HCT116 (cell line): ENCODE data around the gene PIKFYVE. TPM values are rescaled to one million over a fixed set of nuclear protein-coding genes. Genes with fewer than 3 reads are reported as not detected.

Experiments used
- ATAC-seq: fragments of 200-7000 bp; cut with Tn5 transposase; 2 replicates; pipeline ENCODE4 v1.9.1; 2020; ENCODE audit warnings: mild to moderate bottlenecking, moderate library complexity
- BruUV-seq: library from RNA; stranded (reverse); fragments of 400-500 nt; replicated peaks from 2 replicates; lab custom pipeline; 2021; lab: Mats Ljungman, UMichigan
- CTCF ChIA-PET: fragments of 300-600 bp; sonication (Branson Sonifier 250); formaldehyde crosslinking; loops from one replicate; lab custom pipeline; 2021; ENCODE audit warnings: antibody characterized with exemption; lab: Charles Lee
- POLR2A ChIA-PET: fragments of 300-600, 350-600 bp; sonication (Branson Sonifier 250); formaldehyde crosslinking; loops from one replicate; lab custom pipeline; 2021; ENCODE audit warnings: antibody characterized with exemption; lab: Charles Lee
- RAD21 ChIA-PET, 2 experiments: fragments of 300-600 bp; sonication (Branson Sonifier 250); formaldehyde crosslinking; loops; one replicate each; lab custom pipeline; 2023; ENCODE audit warnings: low total read pairs in 2 of 2; ENCODE audit not compliant: uncharacterized antibody in 2 of 2, unreplicated experiment in 2 of 2, low non-redundant PET in 1 of 2; lab: Charles Lee
- DNase-seq: peaks from one replicate; pipeline ENCODE4 v3.0.0-alpha.2; 2010; ENCODE audit warnings: low read depth, low spot score
- H2AFZ ChIP-seq: fragments of 200-600 bp; shearing (Covaris generic), sonication (generic); 2 replicates; pipeline ENCODE4 v1.6.1; 2017; ENCODE audit warnings: low read depth, mixed run types, mixed read lengths, antibody characterized with exemption, low read length; ENCODE audit not compliant: poor library complexity, severe bottlenecking
- H3K27ac ChIP-seq: 2 replicates; pipeline ENCODE4 v1.5.1; 2012; ENCODE audit warnings: low read depth, low read length
- H3K27me3 ChIP-seq: fragments of 200-600 bp; sonication (generic); 2 replicates; pipeline ENCODE4 v1.6.1; 2016; ENCODE audit warnings: mixed run types, low read length, mixed read lengths; ENCODE audit not compliant: insufficient read depth
- H3K36me3 ChIP-seq, 2 experiments: fragments of 200-500 bp in 1 of 2; fragments of 200-600 bp in 1 of 2; sonication (Bioruptor generic) in 1 of 2; sonication (generic) in 1 of 2; 2 replicates each; pipeline versions ENCODE4 v1.5.1 to v1.6.1; 2014 to 2016; ENCODE audit warnings: low read length in 2 of 2, inconsistent platforms in 1 of 2, mixed read lengths in 1 of 2, mixed run types in 1 of 2; ENCODE audit not compliant: insufficient read depth in 2 of 2, control insufficient read depth in 1 of 2
- H3K4me1 ChIP-seq, 2 experiments: fragments of 200-600 bp in 1 of 2; sonication (generic) in 1 of 2; 2 replicates each; pipeline versions ENCODE4 v1.5.1 to v1.6.1; 2012 to 2017; ENCODE audit warnings: low read length in 2 of 2, inconsistent platforms in 1 of 2, mild to moderate bottlenecking in 1 of 2, mixed read lengths in 1 of 2, mixed run types in 1 of 2, moderate library complexity in 1 of 2; ENCODE audit not compliant: insufficient read depth in 2 of 2, control insufficient read depth in 1 of 2
- H3K4me2 ChIP-seq: fragments of 200-600 bp; sonication (generic); 2 replicates; pipeline ENCODE4 v1.6.1; 2017; ENCODE audit warnings: mixed run types, low read length, mixed read lengths
- H3K4me3 ChIP-seq, 2 experiments: fragments of 200-600 bp in 1 of 2; sonication (generic) in 1 of 2; replicated peaks in 1 of 2; 2 replicates each; pipeline ENCODE4 v1.5.1; 2011 to 2016; ENCODE audit warnings: low read length in 2 of 2, control low read depth in 1 of 2, low read depth in 1 of 2, mild to moderate bottlenecking in 1 of 2, mixed read lengths in 1 of 2, mixed run types in 1 of 2
- H3K79me2 ChIP-seq: fragments of 200-600 bp; sonication (generic); 2 replicates; pipeline ENCODE4 v1.6.1; 2017; ENCODE audit warnings: mild to moderate bottlenecking, mixed run types, low read length, moderate library complexity, mixed read lengths; ENCODE audit not compliant: insufficient read depth
- H3K9ac ChIP-seq: fragments of 200-600 bp; sonication (generic); 2 replicates; pipeline ENCODE4 v1.6.1; 2016; ENCODE audit warnings: low read length, mixed read lengths
- H3K9me2 ChIP-seq: fragments of 200-600 bp; sonication (generic), shearing (Covaris generic); 2 replicates; pipeline ENCODE4 v1.6.1; 2017; ENCODE audit warnings: mixed run types, mild to moderate bottlenecking, moderate library complexity; ENCODE audit not compliant: insufficient read depth
- H3K9me3 ChIP-seq, 2 experiments: fragments of 200-500 bp in 1 of 2; fragments of 200-600 bp in 1 of 2; sonication (Bioruptor generic) in 1 of 2; sonication (generic) in 1 of 2; 2 replicates each; pipeline ENCODE4 v1.6.1; 2014 to 2017; ENCODE audit warnings: low read length in 2 of 2, mixed read lengths in 2 of 2, inconsistent platforms in 1 of 2, low read depth in 1 of 2, mild to moderate bottlenecking in 1 of 2, mixed run types in 1 of 2, moderate library complexity in 1 of 2; ENCODE audit not compliant: control insufficient read depth in 1 of 2, insufficient read depth in 1 of 2
- H4K20me1 ChIP-seq: fragments of 200-600 bp; sonication (generic), shearing (Covaris generic); 2 replicates; pipeline ENCODE4 v1.6.1; 2017; ENCODE audit warnings: mixed run types, mild to moderate bottlenecking, moderate library complexity; ENCODE audit not compliant: insufficient read depth
- CEBPB ChIP-seq: IDR thresholded peaks from 2 replicates; pipeline ENCODE4 v1.6.1; 2012; ENCODE audit warnings: low read depth
- EGR1 ChIP-seq: IDR thresholded peaks from 2 replicates; pipeline ENCODE4 v1.6.1; 2012; ENCODE audit warnings: low read depth
- ELF1 ChIP-seq: IDR thresholded peaks from 2 replicates; pipeline ENCODE4 v1.6.1; 2012; ENCODE audit warnings: low read depth, borderline replicate concordance
- FOSL1 ChIP-seq: IDR thresholded peaks from 2 replicates; pipeline ENCODE4 v1.6.1; 2012; ENCODE audit warnings: low read depth
- SP1 ChIP-seq: IDR thresholded peaks from 2 replicates; pipeline ENCODE4 v1.6.1; 2012; ENCODE audit warnings: low read depth
- YY1 ChIP-seq: IDR thresholded peaks from 2 replicates; pipeline ENCODE4 v1.6.1; 2011; ENCODE audit warnings: low read length, low read depth, moderate library complexity, mild to moderate bottlenecking; ENCODE audit not compliant: insufficient replicate concordance; ENCODE audit errors: extremely low read depth
- ZFX ChIP-seq: fragments of 450-650 bp; IDR thresholded peaks from 2 replicates; pipeline ENCODE4 v1.6.1; 2017
- intact Hi-C: fragments of 100-400 bp; cut with micrococcal nuclease; formaldehyde crosslinking; loops from 2 replicates; pipeline ENCODE4 v1.10.0; 2022
- total RNA-seq: library from RNA; stranded (reverse); gene quantifications from one replicate; pipeline ENCODE4 v1.2.1, GENCODE V29; 2021; ENCODE audit not compliant: unreplicated experiment
- TF ChIP-seq, protein P1 (sequence below): IDR thresholded peaks from 2 replicates; pipeline ENCODE4 v1.6.1; 2011; ENCODE audit warnings: mild to moderate bottlenecking, low read length, moderate library complexity; ENCODE audit not compliant: insufficient replicate concordance; ENCODE audit errors: extremely low read depth
- TF ChIP-seq, protein P2 (sequence below): IDR thresholded peaks from 2 replicates; pipeline ENCODE4 v1.6.1; 2012; ENCODE audit warnings: low read depth

Gene PIKFYVE
- total RNA-seq, 1 experiment from 2014 or later, result 21.8 TPM

DNA sequence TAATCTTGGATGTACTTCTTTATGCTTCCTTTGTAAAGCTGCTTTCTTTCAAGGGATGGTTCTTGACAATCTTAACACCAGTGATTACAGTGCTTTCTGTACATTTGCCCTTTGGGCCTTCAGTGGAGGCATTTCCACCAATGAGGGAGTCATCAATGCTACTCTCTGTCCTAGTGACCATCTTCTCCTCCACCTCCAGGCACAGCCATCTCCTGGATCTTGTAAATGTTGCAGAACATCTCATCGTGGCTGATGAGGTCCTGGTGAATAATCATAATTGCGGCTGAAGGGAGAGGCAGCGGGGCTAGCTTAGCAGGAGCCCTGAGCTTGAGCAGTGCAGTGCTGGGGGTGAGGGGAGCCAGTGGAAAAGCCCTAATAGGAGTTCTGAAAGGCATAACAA, 43.7 kb upstream of the PIKFYVE start:
- no peaks in the 10 kb centered on the region for H3K9me3 ChIP-seq
- intact Hi-C loops, result no loop called here
- H3K4me3 ChIP-seq, result no peak overlapping the region
- no peak overlapping the region for H3K27ac ChIP-seq
- H3K27me3 ChIP-seq, result no peaks in the 10 kb centered on the region
- BruUV-seq, result no TSS peak
- H3K4me1 ChIP-seq, result peaks cover 0 to 10% of the 10 kb centered on the region in 2 experiments; a peak in 2 of 4 replicates
- ChIA-PET CTCF (no interaction called here), POLR2A (no interaction called here)
- H4K20me1 ChIP-seq, result no peaks in the 10 kb centered on the region
- TF ChIP-seq FOSL1, result 0 out of 2 replicates have a peak, but pooled peaks have one; percentile 21
- TF ChIP-seq, protein P1, sequence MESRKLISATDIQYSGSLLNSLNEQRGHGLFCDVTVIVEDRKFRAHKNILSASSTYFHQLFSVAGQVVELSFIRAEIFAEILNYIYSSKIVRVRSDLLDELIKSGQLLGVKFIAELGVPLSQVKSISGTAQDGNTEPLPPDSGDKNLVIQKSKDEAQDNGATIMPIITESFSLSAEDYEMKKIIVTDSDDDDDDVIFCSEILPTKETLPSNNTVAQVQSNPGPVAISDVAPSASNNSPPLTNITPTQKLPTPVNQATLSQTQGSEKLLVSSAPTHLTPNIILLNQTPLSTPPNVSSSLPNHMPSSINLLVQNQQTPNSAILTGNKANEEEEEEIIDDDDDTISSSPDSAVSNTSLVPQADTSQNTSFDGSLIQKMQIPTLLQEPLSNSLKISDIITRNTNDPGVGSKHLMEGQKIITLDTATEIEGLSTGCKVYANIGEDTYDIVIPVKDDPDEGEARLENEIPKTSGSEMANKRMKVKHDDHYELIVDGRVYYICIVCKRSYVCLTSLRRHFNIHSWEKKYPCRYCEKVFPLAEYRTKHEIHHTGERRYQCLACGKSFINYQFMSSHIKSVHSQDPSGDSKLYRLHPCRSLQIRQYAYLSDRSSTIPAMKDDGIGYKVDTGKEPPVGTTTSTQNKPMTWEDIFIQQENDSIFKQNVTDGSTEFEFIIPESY, result no peak
- TF ChIP-seq, all 23 proteins: peak for 1
- ATAC-seq (peak; percentile 34; the same call in 1 of the 2 replicates), DNase-seq (no peak)
- H3K9me2 ChIP-seq, result no peaks in the 10 kb centered on the region
- H3K9ac ChIP-seq, result no peak overlapping the region
- H3K79me2 ChIP-seq, result no peaks in the 10 kb centered on the region
- RAD21 ChIA-PET, result no interaction called here
- no peak overlapping the region for H3K4me2 ChIP-seq
- H3K36me3 ChIP-seq, result no peaks in the 10 kb centered on the region
- H2AFZ ChIP-seq, result peak overlapping the region; percentile 38

DNA sequence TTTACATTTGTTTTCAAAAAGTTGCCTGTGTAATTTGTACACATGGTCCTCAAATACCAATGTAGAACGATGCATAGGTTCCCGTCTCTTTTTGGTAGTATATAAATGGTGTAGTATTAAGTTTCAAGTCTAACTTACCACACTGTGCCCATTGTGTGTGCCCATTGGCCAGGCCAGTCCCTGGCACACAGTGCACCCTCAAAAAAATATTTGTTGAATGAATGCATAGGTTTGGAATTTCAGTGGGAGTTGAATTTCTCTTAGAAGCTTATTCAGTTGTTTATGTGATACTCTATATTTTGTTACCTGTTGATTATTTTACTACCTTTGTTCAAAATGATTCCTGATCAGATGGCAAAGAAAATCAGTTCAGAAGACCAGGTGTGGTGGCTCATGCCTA, 41.3 kb upstream of the PIKFYVE start:
- RAD21 ChIA-PET, result no interaction called here
- POLR2A ChIA-PET, result no interaction called here
- H3K27ac ChIP-seq, result no peak overlapping the region
- H3K4me1 ChIP-seq, result peaks cover 0 to 10% of the 10 kb centered on the region in 2 experiments; a peak in 2 of 4 replicates
- H3K9me2 ChIP-seq, result no peaks in the 10 kb centered on the region
- no peak for ATAC-seq
- no peaks in the 10 kb centered on the region for H4K20me1 ChIP-seq
- CTCF ChIA-PET, result no interaction called here
- H3K36me3 ChIP-seq, result no peaks in the 10 kb centered on the region
- intact Hi-C loops, result no loop called here
- no peak for DNase-seq
- H2AFZ ChIP-seq, result no peak overlapping the region
- no TSS peak for BruUV-seq
- H3K79me2 ChIP-seq, result no peaks in the 10 kb centered on the region
- H3K27me3 ChIP-seq, result no peaks in the 10 kb centered on the region
- no peak overlapping the region for H3K4me2 ChIP-seq
- H3K9me3 ChIP-seq, result no peaks in the 10 kb centered on the region
- TF ChIP-seq YY1, result no peak
- TF ChIP-seq, protein P2, sequence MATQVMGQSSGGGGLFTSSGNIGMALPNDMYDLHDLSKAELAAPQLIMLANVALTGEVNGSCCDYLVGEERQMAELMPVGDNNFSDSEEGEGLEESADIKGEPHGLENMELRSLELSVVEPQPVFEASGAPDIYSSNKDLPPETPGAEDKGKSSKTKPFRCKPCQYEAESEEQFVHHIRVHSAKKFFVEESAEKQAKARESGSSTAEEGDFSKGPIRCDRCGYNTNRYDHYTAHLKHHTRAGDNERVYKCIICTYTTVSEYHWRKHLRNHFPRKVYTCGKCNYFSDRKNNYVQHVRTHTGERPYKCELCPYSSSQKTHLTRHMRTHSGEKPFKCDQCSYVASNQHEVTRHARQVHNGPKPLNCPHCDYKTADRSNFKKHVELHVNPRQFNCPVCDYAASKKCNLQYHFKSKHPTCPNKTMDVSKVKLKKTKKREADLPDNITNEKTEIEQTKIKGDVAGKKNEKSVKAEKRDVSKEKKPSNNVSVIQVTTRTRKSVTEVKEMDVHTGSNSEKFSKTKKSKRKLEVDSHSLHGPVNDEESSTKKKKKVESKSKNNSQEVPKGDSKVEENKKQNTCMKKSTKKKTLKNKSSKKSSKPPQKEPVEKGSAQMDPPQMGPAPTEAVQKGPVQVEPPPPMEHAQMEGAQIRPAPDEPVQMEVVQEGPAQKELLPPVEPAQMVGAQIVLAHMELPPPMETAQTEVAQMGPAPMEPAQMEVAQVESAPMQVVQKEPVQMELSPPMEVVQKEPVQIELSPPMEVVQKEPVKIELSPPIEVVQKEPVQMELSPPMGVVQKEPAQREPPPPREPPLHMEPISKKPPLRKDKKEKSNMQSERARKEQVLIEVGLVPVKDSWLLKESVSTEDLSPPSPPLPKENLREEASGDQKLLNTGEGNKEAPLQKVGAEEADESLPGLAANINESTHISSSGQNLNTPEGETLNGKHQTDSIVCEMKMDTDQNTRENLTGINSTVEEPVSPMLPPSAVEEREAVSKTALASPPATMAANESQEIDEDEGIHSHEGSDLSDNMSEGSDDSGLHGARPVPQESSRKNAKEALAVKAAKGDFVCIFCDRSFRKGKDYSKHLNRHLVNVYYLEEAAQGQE, result no peak
- TF ChIP-seq SP1, result no peak
- TF ChIP-seq CEBPB, result no peak
- no peak for TF ChIP-seq EGR1
- TF ChIP-seq ZFX, result no peak
- no peak for TF ChIP-seq ELF1
- H3K9ac ChIP-seq, result no peak overlapping the region
- no peak overlapping the region for H3K4me3 ChIP-seq
